Lung (tissue), 16 donors: ENCODE results near the gene HLA-DRA. TPM values are rescaled to one million over a fixed set of nuclear protein-coding genes. Genes with fewer than 3 reads are reported as not detected.

Source experiments
- ATAC-seq: fragments of 200-7000 bp; cut with Tn5 transposase; one replicate; pipeline ENCODE4 v1.9.1; 2020; ENCODE audit warnings: moderate number of reproducible peaks; ENCODE audit not compliant: insufficient read depth, low FRiP score
- DNase-seq, 3 donors: peaks; one replicate each; pipeline ENCODE4 v3.0.0-alpha.2; 2013 to 2017
- H3K27ac ChIP-seq, 2 donors: one replicate each; pipeline ENCODE4 v1.5.1; 2013; ENCODE audit warnings: mild to moderate bottlenecking in 2 of 2, moderate library complexity in 2 of 2, control low read depth in 1 of 2, inconsistent platforms in 1 of 2, low read depth in 1 of 2, low read length in 1 of 2
- H3K27me3 ChIP-seq, 3 donors: one replicate each; pipeline ENCODE4 v1.5.1; 2013; ENCODE audit warnings: low read length in 2 of 3; ENCODE audit not compliant: control insufficient read depth in 3 of 3, insufficient read depth in 3 of 3
- H3K36me3 ChIP-seq, 4 donors: one replicate each; pipeline ENCODE4 v1.5.1; 2013; ENCODE audit warnings: low read length in 4 of 4, mild to moderate bottlenecking in 1 of 4, moderate library complexity in 1 of 4; ENCODE audit not compliant: control insufficient read depth in 4 of 4, insufficient read depth in 4 of 4
- H3K4me1 ChIP-seq, 5 donors: one replicate each; pipeline ENCODE4 v1.5.1; 2013; ENCODE audit warnings: low read length in 5 of 5, mild to moderate bottlenecking in 2 of 5, moderate library complexity in 1 of 5; ENCODE audit not compliant: control insufficient read depth in 5 of 5, insufficient read depth in 5 of 5
- H3K4me3 ChIP-seq: one replicate; pipeline ENCODE4 v1.5.1; 2013; ENCODE audit warnings: mild to moderate bottlenecking, control low read depth, moderate library complexity
- H3K9ac ChIP-seq, 2 donors: one replicate each; pipeline ENCODE4 v1.5.1; 2013; ENCODE audit warnings: low read length in 2 of 2, control low read depth in 1 of 2; ENCODE audit not compliant: insufficient read depth in 1 of 2
- H3K9me3 ChIP-seq, 4 donors: one replicate each; pipeline ENCODE4 v1.5.1; 2013; ENCODE audit warnings: low read length in 3 of 4, mild to moderate bottlenecking in 1 of 4, moderate library complexity in 1 of 4; ENCODE audit not compliant: control insufficient read depth in 4 of 4, insufficient read depth in 3 of 4
- WGBS, 2 donors: extraction: QIAGEN DNeasy Blood & Tissue Kit; methylation state at CpG; one replicate each; pipeline ENCODE4 v1.1.7; 2013; 5-methylcytosine and 5-hydroxymethylcytosine counted together
- long read RNA-seq, 5 donors: transcript quantifications; one replicate each; lab custom pipeline, GENCODE V29; 2026
- polyA plus RNA-seq, 2 donors: library from polyadenylated mRNA; stranded (reverse); fragments of 200-250 nt; gene quantifications; one replicate each; pipeline ENCODE4 v1.2.1, GENCODE V29; 2013
- total RNA-seq, 2 donors: library from RNA; depleted of rRNA in 1 of 2; stranded (reverse); fragments of >200 nt in 1 of 2; gene quantifications; one replicate each; pipeline ENCODE4 v1.2.1, GENCODE V29; 2014 to 2021
- TF ChIP-seq, protein P1 (sequence below): IDR thresholded peaks from 2 replicates; pipeline ENCODE4 v1.5.1; 2012; ENCODE audit warnings: mild to moderate bottlenecking; ENCODE audit errors: control extremely low read depth, extremely low read depth
- donor health status: control.
- donor health status: control.
- donor health status: Bipolar disorder and iron deficiency.
- donor health status: healthy.
- donor health status: DM: yes; HTN: yes; CAD: no.

Gene HLA-DRA
- total RNA-seq (100 to 1,000 TPM; 421 to 991 TPM), polyA plus RNA-seq (1,000 to 10,000 TPM in 1 of 2 donors, 100 to 1,000 TPM in 1; 760 to 1,160 TPM)
- long read RNA-seq, donor 1, transcript HLA-DRA-202 (5 exons, 1,280 nt) = major isoform, 33 of 33 reads
- long read RNA-seq, donor 1, partial matches to known transcripts = 0 of 33 reads
- long read RNA-seq, donor 1, other reads (novel, unspliced or antisense) = 0 of 33 reads
- long read RNA-seq, donor 2, transcript HLA-DRA-202 (5 exons, 1,280 nt) = major isoform, 18 of 18 reads
- long read RNA-seq, donor 2, partial matches to known transcripts = 0 of 18 reads
- long read RNA-seq, donor 2, other reads (novel, unspliced or antisense) = 0 of 18 reads
- long read RNA-seq, donor 3, transcript HLA-DRA-202 (5 exons, 1,280 nt) = major isoform, 15 of 32 reads
- long read RNA-seq, donor 3, partial matches to known transcripts = 17 of 32 reads
- long read RNA-seq, donor 3, other reads (novel, unspliced or antisense) = 0 of 32 reads
- long read RNA-seq, donor 4, partial matches to known transcripts = 0 of 4 reads
- long read RNA-seq, donor 4, other reads (novel, unspliced or antisense) = 0 of 4 reads
- long read RNA-seq, donor 5, transcript HLA-DRA-202 (5 exons, 1,280 nt) = major isoform, 40 of 40 reads
- long read RNA-seq, donor 5, partial matches to known transcripts = 0 of 40 reads
- long read RNA-seq, donor 5, other reads (novel, unspliced or antisense) = 0 of 40 reads

DNA sequence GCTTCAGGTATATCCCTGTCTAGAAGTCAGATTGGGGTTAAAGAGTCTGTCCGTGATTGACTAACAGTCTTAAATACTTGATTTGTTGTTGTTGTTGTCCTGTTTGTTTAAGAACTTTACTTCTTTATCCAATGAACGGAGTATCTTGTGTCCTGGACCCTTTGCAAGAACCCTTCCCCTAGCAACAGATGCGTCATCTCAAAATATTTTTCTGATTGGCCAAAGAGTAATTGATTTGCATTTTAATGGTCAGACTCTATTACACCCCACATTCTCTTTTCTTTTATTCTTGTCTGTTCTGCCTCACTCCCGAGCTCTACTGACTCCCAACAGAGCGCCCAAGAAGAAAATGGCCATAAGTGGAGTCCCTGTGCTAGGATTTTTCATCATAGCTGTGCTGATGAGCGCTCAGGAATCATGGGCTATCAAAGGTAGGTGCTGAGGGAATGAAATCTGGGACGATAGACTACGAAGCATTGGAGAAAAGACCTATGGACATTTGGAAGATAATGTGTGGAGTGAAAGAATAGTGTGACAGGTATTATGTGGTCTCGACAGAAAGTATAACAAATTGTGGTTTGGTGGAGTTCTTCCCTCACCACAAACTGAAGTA is at the start of gene HLA-DRA:
HLA-DRA (plus strand) TSS at position 286 of the 613 bp plus-strand sequence; CDS start at position 350, 64 bp downstream.
- WGBS, 2 donors = 9 to 11% methylated on average over 9 of the region's 9 CpGs
- Histone ChIP-seq H3K4me1 (peaks cover 0 to 3% (median 0%) of the 10 kb centered on the region in 5 donors), H3K27me3 (peaks cover 0 to 9% (median 0%) of the 10 kb centered on the region in 3 donors), H3K36me3 (peaks cover 0 to 7% (median 0%) of the 10 kb centered on the region in 4 donors), H3K27ac (peak within 1 kb of the TSS; percentile 41 to 97), H3K4me3 (peak within 1 kb of the TSS; percentile 58), H3K9me3 (no peaks in the 10 kb centered on the region), H3K9ac (no peak within 1 kb of the TSS)
- TF ChIP-seq, protein P1, sequence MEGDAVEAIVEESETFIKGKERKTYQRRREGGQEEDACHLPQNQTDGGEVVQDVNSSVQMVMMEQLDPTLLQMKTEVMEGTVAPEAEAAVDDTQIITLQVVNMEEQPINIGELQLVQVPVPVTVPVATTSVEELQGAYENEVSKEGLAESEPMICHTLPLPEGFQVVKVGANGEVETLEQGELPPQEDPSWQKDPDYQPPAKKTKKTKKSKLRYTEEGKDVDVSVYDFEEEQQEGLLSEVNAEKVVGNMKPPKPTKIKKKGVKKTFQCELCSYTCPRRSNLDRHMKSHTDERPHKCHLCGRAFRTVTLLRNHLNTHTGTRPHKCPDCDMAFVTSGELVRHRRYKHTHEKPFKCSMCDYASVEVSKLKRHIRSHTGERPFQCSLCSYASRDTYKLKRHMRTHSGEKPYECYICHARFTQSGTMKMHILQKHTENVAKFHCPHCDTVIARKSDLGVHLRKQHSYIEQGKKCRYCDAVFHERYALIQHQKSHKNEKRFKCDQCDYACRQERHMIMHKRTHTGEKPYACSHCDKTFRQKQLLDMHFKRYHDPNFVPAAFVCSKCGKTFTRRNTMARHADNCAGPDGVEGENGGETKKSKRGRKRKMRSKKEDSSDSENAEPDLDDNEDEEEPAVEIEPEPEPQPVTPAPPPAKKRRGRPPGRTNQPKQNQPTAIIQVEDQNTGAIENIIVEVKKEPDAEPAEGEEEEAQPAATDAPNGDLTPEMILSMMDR = no peak
- peak in 2 of 3 donors; percentile 66 to 77 for DNase-seq
- peak; percentile 67 for ATAC-seq

DNA sequence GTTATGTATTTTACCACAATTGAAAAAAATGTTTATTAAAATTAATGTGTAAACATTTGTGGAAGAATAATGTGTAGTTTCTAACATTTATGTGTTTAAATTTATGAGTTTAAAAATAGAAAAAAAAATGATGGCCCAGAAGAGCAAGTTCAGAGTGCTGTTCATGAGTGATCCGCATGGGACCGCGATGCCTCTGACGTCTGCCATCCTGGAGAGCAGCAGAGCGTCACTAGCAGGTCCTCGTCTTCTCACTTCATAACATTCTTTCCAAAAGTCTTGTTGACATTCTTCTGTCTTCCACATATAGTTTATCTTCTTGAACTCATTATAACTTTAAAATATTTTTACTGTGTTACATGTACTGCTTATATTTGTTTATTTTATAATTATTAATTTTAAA is 48.2 kb upstream of the HLA-DRA start:
- Histone ChIP-seq H3K4me1 (peaks cover 0 to 4% (median 0%) of the 10 kb centered on the region in 5 donors), H3K9ac (no peak overlapping the region), H3K4me3 (no peak overlapping the region), H3K9me3 (no peaks in the 10 kb centered on the region), H3K36me3 (peaks cover 0 to 2% (median 0%) of the 10 kb centered on the region in 4 donors), H3K27me3 (no peaks in the 10 kb centered on the region), H3K27ac (no peak overlapping the region)
- TF ChIP-seq, protein P1 = no peak
- no peak for ATAC-seq
- peak; percentile 54 to 62 (median 55) for DNase-seq
- WGBS, 2 donors = 76 to 87% methylated on average over 6 of the region's 6 CpGs

DNA sequence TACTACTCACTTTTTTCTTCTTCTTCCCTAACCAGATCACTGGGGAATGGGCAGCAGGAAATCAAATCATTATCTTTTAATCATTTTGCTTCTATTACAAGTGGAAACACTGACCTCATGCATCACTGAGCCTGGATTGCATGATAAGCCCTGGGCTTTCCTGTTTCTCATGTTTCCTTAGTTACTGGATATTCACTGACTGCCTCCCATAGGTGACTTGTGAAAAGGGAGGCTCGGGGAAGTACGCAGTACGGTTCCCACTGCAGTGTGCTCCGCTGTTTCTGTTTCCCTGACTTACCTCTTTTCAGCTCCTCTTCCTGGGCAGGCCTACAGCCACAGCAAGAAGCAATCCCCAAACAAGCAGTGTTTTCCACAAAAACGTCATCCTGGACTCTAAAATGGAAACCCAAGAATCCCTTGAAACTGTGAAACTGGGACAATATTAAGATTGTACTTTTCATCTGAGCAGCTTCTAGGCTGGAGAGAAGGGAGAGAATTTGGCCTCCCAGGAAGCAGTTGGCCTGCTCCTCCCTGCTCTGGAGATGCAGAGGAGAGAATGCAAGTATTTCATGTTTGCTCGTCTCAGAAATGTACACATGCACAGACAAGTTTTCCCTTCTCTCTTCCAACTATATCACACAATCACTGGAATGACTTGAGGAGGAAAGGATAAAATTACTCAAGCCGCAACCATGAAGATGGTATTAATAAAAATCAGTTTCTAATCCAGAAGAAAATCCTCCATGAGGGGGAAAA is 45.8 kb upstream of the HLA-DRA start:
- DNase-seq = peak in 2 of 3 donors; percentile 37 to 42
- Histone ChIP-seq H3K27me3 (no peaks in the 10 kb centered on the region), H3K27ac (peak overlapping the region; percentile 17 to 79), H3K9me3 (no peaks in the 10 kb centered on the region), H3K4me1 (no peaks in the 10 kb centered on the region), H3K36me3 (peaks cover 0 to 2% (median 0%) of the 10 kb centered on the region in 4 donors), H3K9ac (no peak overlapping the region), H3K4me3 (no peak overlapping the region)
- 34 to 43% methylated on average over 7 of the region's 7 CpGs for WGBS, 2 donors
- no peak for ATAC-seq
- TF ChIP-seq, protein P1 = no peak
